ENCODE results near the gene RALGPS1.

Gene RALGPS1

GRCh38 chr9:127149463-127150390, 235.1 kb downstream of the RALGPS1 start:
- Histone ChIP-seq H3K9ac (no peak overlapping the region), H3K4me2 (no peak overlapping the region), H3K4me3 (no peak overlapping the region), H3K4me1 (peaks cover 15% of the 10 kb centered on the region), H3K27me3 (no peaks in the 10 kb centered on the region), H3K9me3 (no peaks in the 10 kb centered on the region), H4K20me1 (no peaks in the 10 kb centered on the region), H3K36me3 (no peaks in the 10 kb centered on the region), H3K27ac (no peak overlapping the region)
- no peak for TF ChIP-seq Cebpa-rat (IDR thresholded peaks at IDR 0.05)

GRCh38 chr9:127153501-127153900, 238.9 kb downstream of the RALGPS1 start:
- TF ChIP-seq Cebpa-rat (IDR thresholded peaks at IDR 0.05), result no peak
- Histone ChIP-seq H3K27ac (no peak overlapping the region), H4K20me1 (no peaks in the 10 kb centered on the region), H3K4me2 (peak overlapping the region; percentile 76), H3K4me1 (peaks cover 22% of the 10 kb centered on the region), H3K36me3 (no peaks in the 10 kb centered on the region), H3K9me3 (no peaks in the 10 kb centered on the region), H3K4me3 (no peak overlapping the region), H3K9ac (no peak overlapping the region), H3K27me3 (no peaks in the 10 kb centered on the region)

GRCh38 chr9:127154003-127154389, 239.4 kb downstream of the RALGPS1 start:
- peaks cover 27% of the 10 kb centered on the region for H3K4me1 ChIP-seq
- H3K4me2 ChIP-seq, result peak overlapping the region; percentile 76
- no peaks in the 10 kb centered on the region for H3K36me3 ChIP-seq
- TF ChIP-seq Cebpa-rat (IDR thresholded peaks at IDR 0.05), result no peak
- H3K4me3 ChIP-seq, result no peak overlapping the region
- no peak overlapping the region for H3K9ac ChIP-seq
- H4K20me1 ChIP-seq, result no peaks in the 10 kb centered on the region
- H3K9me3 ChIP-seq, result no peaks in the 10 kb centered on the region
- H3K27ac ChIP-seq, result peak overlapping the region; percentile 30; the same call in 1 of the 2 replicates
- no peaks in the 10 kb centered on the region for H3K27me3 ChIP-seq

GRCh38 chr9:127154390-127155191, 240.0 kb downstream of the RALGPS1 start:
- Histone ChIP-seq H3K27ac (peak overlapping the region; percentile 30; the same call in 1 of the 2 replicates), H4K20me1 (no peaks in the 10 kb centered on the region), H3K27me3 (no peaks in the 10 kb centered on the region), H3K4me2 (peak overlapping the region; percentile 76), H3K4me3 (no peak overlapping the region), H3K4me1 (peaks cover 33% of the 10 kb centered on the region), H3K36me3 (no peaks in the 10 kb centered on the region), H3K9me3 (no peaks in the 10 kb centered on the region), H3K9ac (peak overlapping the region; percentile 10; the same call in 1 of the 2 replicates)
- TF ChIP-seq Cebpa-rat (IDR thresholded peaks at IDR 0.05), result no peak

GRCh38 chr9:127155314-127155960, 240.9 kb downstream of the RALGPS1 start:
- peak overlapping the region; percentile 76 for H3K4me2 ChIP-seq
- no peak overlapping the region for H3K9ac ChIP-seq
- H4K20me1 ChIP-seq, result no peaks in the 10 kb centered on the region
- no peaks in the 10 kb centered on the region for H3K36me3 ChIP-seq
- no peak for TF ChIP-seq Cebpa-rat (IDR thresholded peaks at IDR 0.05)
- no peak overlapping the region for H3K4me3 ChIP-seq
- no peaks in the 10 kb centered on the region for H3K9me3 ChIP-seq
- no peaks in the 10 kb centered on the region for H3K27me3 ChIP-seq
- H3K4me1 ChIP-seq, result peaks cover 41% of the 10 kb centered on the region
- peak overlapping the region; percentile 23; the same call in 1 of the 2 replicates for H3K27ac ChIP-seq

- Histone ChIP-seq H3K4me1 (peaks cover 69% of the 10 kb centered on the region), H3K27ac (no peak overlapping the region), H4K20me1 (no peaks in the 10 kb centered on the region), H3K4me2 (peak overlapping the region; percentile 52), H3K36me3 (no peaks in the 10 kb centered on the region), H3K9ac (no peak overlapping the region), H3K4me3 (no peak overlapping the region), H3K9me3 (no peaks in the 10 kb centered on the region), H3K27me3 (no peaks in the 10 kb centered on the region)
- no peak for TF ChIP-seq Cebpa-rat (IDR thresholded peaks at IDR 0.05)
These were observed 244.3 kb downstream of the RALGPS1 start for GRCh38 chr9:127158786-127159324.

GRCh38 chr9:127159325-127159801, 244.8 kb downstream of the RALGPS1 start:
- H3K36me3 ChIP-seq, result no peaks in the 10 kb centered on the region
- no peak for TF ChIP-seq Cebpa-rat (IDR thresholded peaks at IDR 0.05)
- H3K4me2 ChIP-seq, result peak overlapping the region; percentile 52
- H3K9ac ChIP-seq, result no peak overlapping the region
- H3K9me3 ChIP-seq, result no peaks in the 10 kb centered on the region
- no peak overlapping the region for H3K27ac ChIP-seq
- H4K20me1 ChIP-seq, result no peaks in the 10 kb centered on the region
- no peak overlapping the region for H3K4me3 ChIP-seq
- peaks cover 69% of the 10 kb centered on the region for H3K4me1 ChIP-seq
- H3K27me3 ChIP-seq, result no peaks in the 10 kb centered on the region

GRCh38 chr9:127159949-127160610, 245.5 kb downstream of the RALGPS1 start:
- no peak overlapping the region for H3K4me3 ChIP-seq
- peak overlapping the region; percentile 46; the same call in 1 of the 2 replicates for H3K27ac ChIP-seq
- no peaks in the 10 kb centered on the region for H4K20me1 ChIP-seq
- TF ChIP-seq Cebpa-rat (IDR thresholded peaks at IDR 0.05), result no peak
- H3K27me3 ChIP-seq, result no peaks in the 10 kb centered on the region
- H3K9ac ChIP-seq, result no peak overlapping the region
- H3K4me2 ChIP-seq, result peak overlapping the region; percentile 16; the same call in 1 of the 2 replicates
- no peaks in the 10 kb centered on the region for H3K9me3 ChIP-seq
- H3K4me1 ChIP-seq, result peaks cover 69% of the 10 kb centered on the region
- H3K36me3 ChIP-seq, result no peaks in the 10 kb centered on the region
